ENCODE results near the gene TOP2A. TPM values are rescaled to one million over a fixed set of nuclear protein-coding genes. Genes with fewer than 3 reads are reported as not detected.

The TOP2A gene
- total RNA-seq, 2 donors from 2014 or later: 0.31 to 3.7 TPM

DNA sequence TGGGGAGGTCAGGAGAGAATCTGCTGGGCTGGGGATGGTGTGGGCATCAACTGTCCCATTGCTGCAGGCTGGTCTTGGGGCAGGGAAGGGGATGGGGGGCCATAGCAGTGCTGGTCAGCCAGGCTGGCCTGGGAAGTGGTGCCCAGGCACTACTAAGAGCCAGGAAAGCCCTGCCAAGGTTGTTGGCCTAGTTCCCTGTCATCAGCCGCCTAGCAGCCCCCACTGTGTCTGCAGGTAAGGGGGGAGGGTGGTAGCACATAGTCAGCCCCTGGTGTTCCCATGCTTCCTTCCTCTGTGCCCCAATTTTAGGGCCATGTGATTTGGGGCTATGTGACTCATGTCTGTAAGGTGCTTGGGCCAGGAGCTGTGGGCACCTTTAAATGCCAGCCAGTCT, 70.9 kb downstream of the TOP2A start:
- TF ChIP-seq CTCF (IDR thresholded peaks at IDR 0.05): no peak
- no peak for DNase-seq (ENCODE audit: low spot score)

DNA sequence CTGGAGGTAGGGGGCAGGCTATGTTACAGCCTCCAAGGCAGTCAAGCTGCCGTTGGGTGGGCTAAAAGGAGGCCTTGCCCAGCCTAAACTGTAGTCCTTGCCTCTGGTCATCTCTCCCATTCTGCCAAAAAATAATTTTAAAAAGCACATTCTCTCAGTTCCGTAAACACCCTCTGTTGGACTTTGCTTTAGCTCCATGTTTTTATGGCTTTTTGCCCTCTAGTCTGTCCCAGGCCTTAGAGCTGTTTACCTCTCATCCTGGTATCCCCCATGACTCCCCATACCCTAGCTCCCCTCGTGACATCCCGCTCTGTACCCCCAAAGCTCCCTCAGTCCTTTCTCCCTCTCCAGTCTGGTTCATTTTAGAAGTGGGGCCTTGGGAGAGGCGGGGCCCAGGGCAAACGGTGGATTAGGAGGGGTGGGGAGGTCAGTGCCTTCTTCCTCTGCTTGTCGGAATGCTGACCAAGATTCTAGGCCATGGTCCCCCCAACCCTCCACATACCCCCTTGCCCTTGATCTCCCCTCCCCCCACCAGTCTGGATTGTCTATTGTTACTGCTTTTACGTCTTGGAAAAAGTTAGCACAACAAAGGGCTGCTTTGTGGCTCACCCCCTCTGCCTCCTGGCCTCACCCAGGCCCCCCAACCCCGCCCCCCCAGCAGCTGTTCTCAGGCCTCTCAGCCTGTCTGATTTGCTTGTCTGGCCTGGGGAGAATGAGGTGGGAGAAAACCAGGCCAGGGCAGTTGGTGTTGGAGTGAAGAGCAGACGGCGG, 71.5 kb downstream of the TOP2A start:
- peaks cover 0 to 88% of the 10 kb centered on the region in 2 donors for H3K4me1 ChIP-seq

More for the DNA sequence above, 70.9 kb downstream of the TOP2A start:
- Histone ChIP-seq H3K27me3 (no peaks in the 10 kb centered on the region), H3K36me3 (peaks cover 25% of the 10 kb centered on the region), H3K4me3 (peak overlapping the region in 1 of 2 donors; percentile 85), H3K27ac (peak overlapping the region; percentile 95 to 98), H3K9me3 (no peaks in the 10 kb centered on the region), H3K4me1 (peaks cover 0 to 94% of the 10 kb centered on the region in 2 donors)

GRCh38 chr17:40345161-40345993, 72.3 kb downstream of the TOP2A start:
- Histone ChIP-seq H3K9me3 (no peaks in the 10 kb centered on the region), H3K27me3 (no peaks in the 10 kb centered on the region), H3K36me3 (peaks cover 15% of the 10 kb centered on the region), H3K4me3 (peak overlapping the region; percentile 83 to 85), H3K27ac (peak overlapping the region; percentile 95 to 98), H3K4me1 (peaks cover 0 to 87% of the 10 kb centered on the region in 2 donors)
- DNase-seq (ENCODE audit: low spot score): peak; percentile 76
- no peak for TF ChIP-seq CTCF (IDR thresholded peaks at IDR 0.05)

More for the DNA sequence above, 71.5 kb downstream of the TOP2A start:
- Histone ChIP-seq H3K4me3 (peak overlapping the region; percentile 83 to 85), H3K27me3 (no peaks in the 10 kb centered on the region), H3K36me3 (peaks cover 19% of the 10 kb centered on the region), H3K27ac (peak overlapping the region; percentile 95 to 98), H3K9me3 (no peaks in the 10 kb centered on the region)
- TF ChIP-seq CTCF (IDR thresholded peaks at IDR 0.05): no peak
- no peak for DNase-seq (ENCODE audit: low spot score)

DNA sequence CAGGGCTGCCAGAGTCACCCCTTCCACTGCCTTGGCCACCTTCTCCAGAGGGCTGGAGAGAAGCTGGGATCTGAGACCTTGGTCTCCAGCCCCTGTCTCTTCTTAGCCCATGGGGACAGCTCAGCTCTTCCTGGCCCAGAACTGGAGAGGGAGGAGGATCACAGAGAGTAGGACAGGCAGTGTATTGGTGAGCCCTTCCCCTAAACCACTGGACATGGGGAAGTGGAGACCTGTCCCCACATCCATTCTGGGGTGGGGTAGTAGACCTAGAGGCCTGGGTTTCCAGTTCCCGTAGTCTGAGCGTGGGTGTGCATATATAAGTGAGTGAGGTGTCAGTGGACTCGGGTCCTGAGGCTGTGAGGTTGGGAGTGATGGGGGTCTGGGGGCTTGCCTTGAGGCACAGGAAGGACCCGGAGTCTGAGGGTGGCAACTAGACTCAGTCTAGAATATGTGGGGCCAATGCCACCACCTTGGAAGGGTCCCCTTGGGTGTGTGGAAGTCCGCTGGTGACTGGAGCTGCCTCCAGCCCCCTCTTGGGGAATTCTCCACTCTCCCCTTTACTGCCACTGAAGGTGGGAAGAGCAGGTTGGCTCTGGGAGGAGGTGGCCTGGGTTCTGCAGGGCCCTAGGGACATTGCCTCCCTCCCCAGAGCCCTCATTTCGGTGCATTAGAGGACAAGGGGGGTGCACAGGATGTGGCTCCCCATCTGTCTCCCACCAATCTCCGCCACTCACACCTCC, 73.1 kb downstream of the TOP2A start:
- peaks cover 0 to 87% of the 10 kb centered on the region in 2 donors for H3K4me1 ChIP-seq
- H3K36me3 ChIP-seq: peaks cover 10% of the 10 kb centered on the region
- no peaks in the 10 kb centered on the region for H3K27me3 ChIP-seq
- no peak for DNase-seq (ENCODE audit: low spot score)
- peak overlapping the region; percentile 95 to 98 for H3K27ac ChIP-seq
- no peak for TF ChIP-seq CTCF (IDR thresholded peaks at IDR 0.05)
- no peaks in the 10 kb centered on the region for H3K9me3 ChIP-seq
- peak overlapping the region; percentile 83 to 85 for H3K4me3 ChIP-seq

DNA sequence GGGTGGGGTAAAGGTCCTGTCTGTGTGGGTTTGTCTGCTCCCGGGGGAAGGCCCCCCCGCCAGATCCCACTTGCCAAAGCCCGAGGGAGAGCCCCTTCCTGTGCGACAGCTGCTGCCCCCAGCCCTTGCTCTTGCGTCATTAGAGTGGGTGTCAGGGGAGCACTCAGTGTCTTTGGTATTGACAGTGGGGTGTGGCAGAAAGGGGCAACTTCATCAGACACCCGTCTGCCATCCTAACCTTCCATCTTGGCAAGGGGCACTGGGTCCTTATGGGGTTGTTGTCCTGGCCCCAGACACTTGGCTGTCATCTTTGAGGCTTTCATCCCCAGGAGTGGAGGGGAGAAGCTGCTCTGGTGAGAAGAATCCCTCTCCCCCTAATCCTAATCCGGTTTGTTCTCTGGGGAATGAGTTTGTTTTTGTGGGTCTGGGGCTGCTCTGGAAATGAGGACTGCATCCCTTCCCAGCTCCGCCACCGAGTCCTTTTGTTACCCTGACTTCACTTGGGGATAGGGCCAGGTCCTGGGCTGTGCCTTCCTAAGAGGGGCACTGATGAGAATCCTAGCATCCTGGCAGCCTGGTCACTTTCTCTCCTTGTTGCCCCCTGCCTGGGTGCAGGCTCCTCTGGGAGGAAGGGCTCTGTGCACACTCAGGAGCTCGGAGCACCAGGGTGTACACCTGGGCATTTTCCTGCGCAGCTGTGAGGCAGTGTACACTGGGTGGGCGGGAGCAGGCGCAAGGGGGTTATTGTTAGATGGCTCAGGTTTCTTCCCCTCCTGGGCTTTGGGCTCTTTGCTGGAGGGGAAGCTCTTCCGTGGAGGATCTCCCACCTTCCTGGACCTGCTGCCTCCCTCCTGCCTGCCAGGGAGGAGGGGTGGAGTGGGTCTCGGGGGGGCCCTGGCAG, 74.2 kb downstream of the TOP2A start:
- DNase-seq (ENCODE audit: low spot score): no peak
- H3K36me3 ChIP-seq: no peaks in the 10 kb centered on the region
- TF ChIP-seq CTCF (IDR thresholded peaks at IDR 0.05): no peak

More for the DNA sequence above, 74.2 kb downstream of the TOP2A start:
- Histone ChIP-seq H3K27me3 (no peaks in the 10 kb centered on the region), H3K27ac (peak overlapping the region; percentile 95 to 98), H3K9me3 (no peaks in the 10 kb centered on the region), H3K4me1 (peaks cover 0 to 87% of the 10 kb centered on the region in 2 donors), H3K4me3 (peak overlapping the region; percentile 83 to 85)

Measured in right atrium auricular region (tissue), 2 donors.